Stimulated activated CD4-positive, alpha-beta T cell treated with anti-CD3 and anti-CD28 coated beads, Interleukin-1b, Interleukin-23, amount 100 ng/mL, for 1 hour (primary cell): ENCODE measurements around the gene MPPED1.

Source experiments
- DNase-seq, 2 donors: peaks; one replicate each; pipeline ENCODE4 v3.0.0-alpha.2; 2020; ENCODE audit warnings: low read depth in 2 of 2

Gene MPPED1

GRCh38 chr22:43447380-43447779 is 35.6 kb downstream of the MPPED1 start:
- no peak for DNase-seq

- DNase-seq: no peak
Measured at GRCh38 chr22:43448048-43448447, 36.2 kb downstream of the MPPED1 start.

DNA sequence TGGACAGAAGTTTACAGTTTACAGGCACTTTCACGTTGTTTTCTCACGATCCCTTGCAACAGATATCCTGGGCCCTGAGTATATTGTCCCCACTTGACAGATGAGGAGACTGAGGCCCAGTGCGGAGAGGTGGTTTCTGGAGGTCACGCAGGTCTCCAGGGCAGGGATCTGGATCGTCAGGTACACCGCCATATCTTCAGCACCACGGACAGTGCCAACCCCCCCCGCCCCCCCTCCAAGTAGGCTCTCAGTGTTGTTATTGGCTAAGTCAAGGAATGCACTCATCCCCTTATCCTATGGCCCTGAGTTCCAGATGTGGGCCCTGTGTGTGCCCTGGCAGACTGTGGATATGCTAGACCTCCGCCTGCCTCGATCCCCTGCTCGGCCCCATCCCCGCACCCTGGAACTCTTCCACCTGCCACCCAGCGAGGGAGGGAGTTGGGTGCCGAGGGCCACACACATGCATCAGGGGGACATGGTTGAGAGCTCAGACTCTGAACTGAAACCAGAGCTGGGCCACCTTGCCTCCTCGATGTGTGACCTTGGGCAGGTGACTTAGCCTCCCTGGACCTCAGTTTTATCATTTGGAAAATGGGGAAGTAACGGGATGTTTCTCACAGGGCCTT is 37.5 kb downstream of the MPPED1 start:
- DNase-seq: no peak

DNA sequence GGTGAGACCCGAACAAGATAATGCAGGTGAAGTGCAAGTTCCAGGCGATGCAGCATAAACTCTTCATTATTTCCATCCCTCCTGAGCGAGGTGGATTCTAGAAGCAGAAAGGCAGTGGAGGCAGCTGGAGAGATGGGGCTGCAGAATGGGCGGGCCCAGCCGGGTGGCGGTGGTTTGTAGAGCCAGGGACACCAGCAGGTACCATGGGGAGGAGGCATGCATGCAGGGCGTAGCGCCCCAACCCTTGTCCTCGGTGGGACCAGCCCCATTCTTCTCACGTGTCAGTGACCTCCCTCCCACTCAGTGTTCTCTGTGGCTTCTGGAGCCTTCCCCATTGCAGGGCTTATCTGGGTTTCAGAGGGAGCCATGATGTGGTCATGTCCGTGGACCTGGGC is 38.0 kb downstream of the MPPED1 start:
- no peak for DNase-seq

- no peak for DNase-seq
Measured at GRCh38 chr22:43451371-43452050, 39.7 kb downstream of the MPPED1 start.

GRCh38 chr22:43455846-43456245 is 44.0 kb downstream of the MPPED1 start:
- no peak for DNase-seq

DNA sequence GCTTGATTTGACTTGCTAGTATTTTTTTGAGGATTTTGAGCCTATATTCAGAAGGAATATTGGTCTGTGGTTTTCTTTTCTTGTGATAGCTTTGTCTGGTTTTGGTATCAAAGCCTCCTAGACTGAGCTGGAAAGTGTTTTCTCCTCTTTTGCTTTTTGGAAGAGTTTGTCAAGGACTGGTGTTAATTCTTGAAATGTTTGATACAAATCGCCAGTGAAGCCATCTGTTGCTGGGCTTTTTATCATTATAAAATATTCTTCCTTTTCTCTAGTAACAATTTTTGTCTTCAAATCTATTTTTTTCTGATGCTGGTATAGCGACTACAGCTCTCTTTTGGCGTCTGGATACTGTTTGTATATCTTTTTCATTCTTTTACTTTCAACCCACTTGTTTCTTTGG is 45.2 kb downstream of the MPPED1 start:
- DNase-seq: no peak

DNA sequence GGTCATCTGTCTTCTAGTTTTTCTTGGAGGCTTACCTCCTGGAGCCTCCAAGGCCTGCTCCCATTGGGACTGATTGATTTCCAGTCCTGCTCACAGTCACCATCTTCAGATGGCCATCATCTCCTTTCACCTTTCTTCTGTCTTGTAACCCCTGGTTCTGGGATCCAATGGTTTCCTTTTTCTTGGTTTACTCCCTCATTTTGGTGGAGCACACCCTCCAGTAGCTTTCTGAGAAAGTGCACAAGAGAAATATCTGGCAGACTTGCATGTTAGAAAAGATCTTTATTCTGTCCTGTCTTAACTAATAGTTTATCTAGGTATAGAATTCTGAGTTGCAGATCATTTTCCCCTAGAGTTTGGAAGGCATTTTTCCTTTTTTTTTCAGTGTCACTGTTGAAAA is 50.9 kb downstream of the MPPED1 start:
- no peak for DNase-seq

- DNase-seq: no peak
Measured at GRCh38 chr22:43464809-43465208, 53.0 kb downstream of the MPPED1 start.

DNA sequence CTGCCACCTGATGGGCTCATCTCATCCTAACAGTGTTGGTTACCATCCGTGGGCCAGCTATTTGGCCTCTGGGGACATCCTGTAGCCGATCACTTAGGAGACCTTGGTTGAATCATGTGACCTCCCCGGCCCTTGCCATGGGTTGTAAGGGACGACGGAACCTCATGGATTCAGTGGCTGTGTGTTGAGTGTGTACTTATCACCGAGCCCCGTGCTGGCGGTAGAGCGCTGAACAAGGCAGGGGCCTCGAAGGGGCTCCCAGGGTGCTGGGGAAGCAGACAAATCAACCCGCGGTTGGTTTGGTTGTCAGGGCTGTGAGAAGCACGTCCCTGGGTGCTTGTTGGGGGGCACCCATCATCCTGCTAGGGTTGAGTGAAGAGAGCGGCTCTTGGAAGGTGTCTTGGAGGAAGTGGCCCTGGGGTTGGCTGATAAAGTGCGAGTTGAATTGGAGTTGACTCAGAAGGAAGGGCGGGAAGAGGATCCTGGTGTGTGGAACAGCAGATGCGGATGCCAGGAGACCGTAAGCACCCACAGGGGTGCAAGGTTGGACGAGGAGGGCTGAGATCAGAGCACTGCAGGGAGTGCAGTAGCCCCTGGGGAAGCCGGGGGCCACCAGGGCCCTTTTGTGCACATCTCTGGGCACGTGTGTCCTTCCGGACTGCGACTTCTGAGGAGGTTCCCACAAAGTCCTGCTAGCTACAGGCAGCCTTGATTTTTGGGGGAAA is 53.6 kb downstream of the MPPED1 start:
- DNase-seq: no peak

- DNase-seq: no peak
Measured at GRCh38 chr22:43466710-43467109, 54.9 kb downstream of the MPPED1 start.

DNA sequence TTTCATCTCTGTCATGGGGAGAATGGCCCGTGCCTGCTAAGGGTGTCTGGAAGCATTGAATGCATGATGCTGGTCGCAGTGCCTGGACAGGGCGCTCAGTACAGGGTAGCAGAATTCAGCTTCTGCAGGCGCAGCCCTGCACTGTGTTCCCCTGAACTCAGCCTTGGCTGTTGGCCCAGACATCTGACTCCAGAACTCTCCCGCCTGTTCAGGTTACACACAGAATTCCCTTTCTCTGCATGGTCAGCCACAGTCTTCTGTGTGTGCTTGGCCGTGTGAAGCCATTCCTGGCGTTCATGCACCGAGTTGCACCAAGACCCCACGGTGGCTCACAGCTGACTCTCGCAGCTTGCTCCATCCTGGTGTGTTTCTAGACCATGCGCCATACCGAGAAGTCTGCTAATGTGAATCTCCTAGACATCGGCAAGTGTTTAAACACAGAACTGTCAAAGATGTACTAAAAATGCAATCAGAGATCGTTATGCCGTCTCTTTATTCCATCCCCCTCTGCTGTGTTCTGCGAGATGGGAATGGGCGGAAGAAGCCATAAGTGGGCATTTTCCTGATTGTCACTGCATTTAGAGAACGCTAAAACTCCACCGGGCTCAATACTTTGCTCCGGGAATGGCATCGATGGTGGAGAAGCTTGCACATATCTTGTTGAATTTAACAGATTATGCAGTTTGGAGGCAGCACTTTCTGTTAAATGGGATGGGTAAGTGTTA is 55.6 kb downstream of the MPPED1 start:
- no peak for DNase-seq

GRCh38 chr22:43470253-43470652 is 58.4 kb downstream of the MPPED1 start:
- no peak for DNase-seq

DNA sequence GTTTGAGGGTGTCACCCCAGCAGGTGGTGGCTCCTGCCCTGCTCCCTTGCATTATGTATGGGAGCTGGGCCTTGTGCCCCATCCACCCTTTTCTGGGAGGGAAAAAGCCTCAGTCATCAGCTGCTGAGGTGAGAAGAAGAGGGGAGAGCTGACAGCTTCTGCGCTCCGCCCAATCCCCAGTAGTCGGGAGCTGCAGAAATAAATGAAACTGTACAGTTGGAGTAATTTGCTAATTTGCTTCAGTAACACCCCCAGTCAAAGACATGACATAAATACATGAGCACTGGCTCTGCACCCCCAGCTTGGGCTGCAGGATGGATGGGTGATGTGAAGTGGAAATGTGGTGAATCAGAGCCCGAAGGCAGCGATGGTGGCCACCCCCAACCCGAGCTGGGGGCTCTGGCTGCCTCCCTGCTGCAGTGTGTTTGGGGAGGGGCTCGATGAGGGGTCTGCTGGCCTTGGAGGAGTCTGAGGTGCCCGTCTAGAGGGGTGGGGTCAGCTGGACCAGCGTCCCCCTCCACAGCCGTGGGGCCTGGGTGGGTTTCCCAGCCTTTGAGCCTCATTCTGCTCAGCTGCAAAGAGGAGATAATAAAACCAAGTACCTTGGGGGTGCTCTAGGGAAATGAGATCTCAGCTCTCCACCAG is 59.2 kb downstream of the MPPED1 start:
- no peak for DNase-seq

GRCh38 chr22:43471606-43472135 is 59.9 kb downstream of the MPPED1 start:
- DNase-seq: no peak

DNA sequence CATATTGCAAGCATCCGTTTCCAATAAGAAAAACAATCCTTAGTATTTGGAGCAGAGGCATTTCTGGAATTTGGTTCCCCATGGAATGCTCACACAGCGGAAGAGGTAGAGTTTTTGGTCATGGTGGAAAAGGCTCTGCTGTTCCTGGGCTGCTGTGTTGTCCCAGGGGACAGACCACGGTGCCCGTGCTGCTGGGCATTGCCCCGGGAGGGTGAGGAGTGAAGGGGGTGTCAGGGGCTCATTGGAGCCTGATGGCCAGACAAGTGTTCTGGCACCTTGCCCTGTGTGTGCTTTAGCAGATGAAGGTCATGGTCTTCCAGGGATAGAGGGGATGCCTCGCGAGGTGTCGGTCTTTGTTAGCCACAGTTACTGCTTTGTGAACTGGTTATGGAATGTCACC is 61.2 kb downstream of the MPPED1 start:
- DNase-seq: no peak

DNA sequence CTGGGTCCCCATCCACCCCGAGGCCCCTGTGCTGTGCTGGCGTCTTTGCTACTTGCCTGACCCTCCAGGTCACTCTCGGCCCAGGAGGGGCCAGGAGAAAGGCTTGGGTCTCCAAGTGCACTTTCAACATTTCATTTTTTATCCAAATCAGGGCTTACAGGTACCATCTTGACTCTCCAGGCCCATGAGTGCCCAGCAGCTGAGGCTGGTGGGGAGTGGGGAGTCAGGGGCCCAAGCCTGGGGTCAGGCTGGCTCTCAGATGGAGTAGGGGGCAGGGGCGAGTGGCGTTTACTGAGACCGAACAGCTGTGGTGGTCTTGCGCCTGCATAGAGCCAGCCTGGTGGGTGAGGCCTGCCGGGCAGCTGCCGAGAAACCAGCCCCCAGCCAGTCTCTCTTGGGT is 61.6 kb downstream of the MPPED1 start:
- DNase-seq: no peak

DNA sequence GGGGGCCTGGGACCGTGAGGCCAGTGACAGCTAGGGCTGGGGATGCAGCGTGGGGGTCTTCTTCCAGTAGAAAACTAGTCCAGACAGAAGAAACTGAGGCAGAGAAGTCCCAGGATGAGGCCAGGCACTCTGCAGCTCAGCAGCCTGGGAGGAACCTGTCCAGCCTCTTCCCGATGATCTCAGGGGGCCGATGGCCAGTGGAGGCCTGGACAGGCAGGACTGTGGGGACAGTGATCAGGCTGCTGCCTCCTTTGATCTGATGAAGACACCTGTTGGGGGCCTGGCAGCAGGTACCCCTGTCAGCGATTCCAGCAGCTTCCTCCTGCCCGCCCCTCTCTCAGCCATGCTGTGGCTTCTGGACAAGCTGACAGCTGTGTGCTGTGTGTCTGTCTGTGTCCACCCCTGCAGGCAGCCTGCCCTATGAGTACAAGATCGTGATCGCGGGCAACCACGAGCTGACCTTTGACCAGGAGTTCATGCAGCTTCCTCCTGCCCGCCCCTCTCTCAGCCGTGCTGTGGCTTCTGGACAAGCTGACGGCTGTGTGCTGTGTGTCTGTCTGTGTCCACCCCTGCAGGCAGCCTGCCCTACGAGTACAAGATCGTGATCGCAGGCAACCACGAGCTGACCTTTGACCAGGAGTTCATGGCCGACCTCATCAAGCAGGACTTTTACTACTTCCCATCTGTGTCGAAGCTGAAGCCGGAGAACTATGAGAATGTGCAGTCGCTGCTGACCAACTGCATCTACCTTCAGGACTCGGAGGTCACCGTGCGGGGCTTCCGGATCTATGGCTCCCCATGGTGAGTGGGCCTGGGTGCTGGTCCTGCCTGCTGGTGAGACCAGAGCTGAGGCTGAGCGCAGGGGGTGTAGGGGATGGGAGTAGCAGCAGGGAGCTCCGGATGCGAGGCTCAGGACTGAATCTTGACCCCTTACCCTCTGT is 62.6 kb downstream of the MPPED1 start:
- no peak for DNase-seq

DNA sequence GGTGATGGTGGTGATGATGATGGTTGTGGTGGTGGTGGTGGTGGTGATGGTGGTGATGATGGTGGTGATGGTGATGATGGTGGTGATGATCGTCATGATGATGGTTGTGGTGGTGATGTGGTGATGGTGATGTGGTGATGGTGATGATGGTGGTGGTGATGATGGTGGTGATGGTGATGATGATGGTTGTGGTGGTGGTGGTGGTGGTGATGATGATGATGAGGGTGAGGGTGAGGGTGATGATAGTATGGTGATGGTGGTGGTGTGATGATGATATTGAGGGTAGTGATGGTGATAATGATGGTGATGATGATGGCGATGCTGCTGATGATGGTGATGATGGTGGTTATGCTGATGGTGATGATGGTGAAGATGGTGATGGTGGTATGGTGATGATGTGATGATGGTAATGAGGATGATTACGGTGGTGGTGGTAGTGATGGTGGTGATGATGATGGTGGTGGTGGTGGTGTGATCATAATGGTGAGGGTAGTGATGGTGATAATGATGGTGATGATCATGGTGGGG is 63.8 kb downstream of the MPPED1 start:
- no peak for DNase-seq

DNA sequence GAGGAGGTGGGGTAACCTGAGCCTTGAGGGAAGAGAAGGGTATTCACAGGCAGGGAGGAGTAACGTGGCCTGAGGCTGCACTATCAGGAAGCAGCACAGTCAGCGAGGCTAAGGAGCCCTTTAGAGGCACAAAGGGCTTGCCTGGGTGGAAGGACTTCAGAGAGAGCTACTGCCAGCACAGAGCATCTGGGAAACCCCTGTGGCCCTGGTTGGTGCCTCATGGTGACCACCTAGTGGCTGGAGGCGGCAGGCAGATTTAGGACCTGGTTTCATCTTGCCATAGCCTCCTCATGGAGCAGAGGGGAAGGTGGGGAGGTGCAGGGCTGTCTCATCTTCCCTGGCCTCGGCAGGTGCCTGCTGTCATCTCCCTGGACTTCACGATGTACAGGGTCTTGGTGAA is 64.5 kb downstream of the MPPED1 start:
- DNase-seq: no peak
